Loucy (cell line): Measurements from ENCODE around the gene INPP4B.

ENCODE experiments used
- H2AFZ ChIP-seq: fragments of 200-600 bp; sonication (generic); 2 replicates; pipeline ENCODE4 v1.6.0; 2016; ENCODE audit warnings: antibody characterized with exemption, mild to moderate bottlenecking, low read length, moderate library complexity
- H3F3A ChIP-seq: fragments of 200-600 bp; 2 replicates; pipeline ENCODE4 v1.6.0; 2016; ENCODE audit warnings: antibody characterized with exemption, low read depth, mild to moderate bottlenecking
- H3K27me3 ChIP-seq: fragments of 200-600 bp; sonication (generic); 2 replicates; pipeline ENCODE4 v1.6.1; 2014; ENCODE audit warnings: low read length, mild to moderate bottlenecking; ENCODE audit not compliant: insufficient read depth, poor library complexity, severe bottlenecking
- H3K36me3 ChIP-seq: fragments of 200-600 bp; sonication (generic); 2 replicates; pipeline ENCODE4 v1.6.1; 2016; ENCODE audit warnings: low read length; ENCODE audit not compliant: insufficient read depth
- H3K4me1 ChIP-seq: fragments of 200-600 bp; sonication (generic); 2 replicates; pipeline ENCODE4 v1.5.1; 2014; ENCODE audit warnings: low read length, mild to moderate bottlenecking; ENCODE audit not compliant: insufficient read depth, poor library complexity, severe bottlenecking
- H3K4me2 ChIP-seq: fragments of 200-600 bp; sonication (generic); 2 replicates; pipeline ENCODE4 v1.6.0; 2014; ENCODE audit warnings: antibody characterized with exemption, low read length, low read depth, mild to moderate bottlenecking; ENCODE audit not compliant: poor library complexity, severe bottlenecking
- H3K4me3 ChIP-seq: fragments of 200-600 bp; sonication (generic); 2 replicates; pipeline ENCODE4 v1.5.1; 2014; ENCODE audit warnings: low read length, mild to moderate bottlenecking, mixed read lengths; ENCODE audit not compliant: poor library complexity, severe bottlenecking
- H3K79me2 ChIP-seq: fragments of 200-600 bp; sonication (generic); 2 replicates; pipeline ENCODE4 v1.6.1; 2014; ENCODE audit warnings: low read length; ENCODE audit not compliant: insufficient read depth
- H3K9ac ChIP-seq: fragments of 200-600 bp; sonication (generic); 2 replicates; pipeline ENCODE4 v1.6.0; 2014; ENCODE audit warnings: mild to moderate bottlenecking, low read depth, low read length, moderate library complexity; ENCODE audit not compliant: poor library complexity, severe bottlenecking
- H3K9me2 ChIP-seq: fragments of 200-600 bp; sonication (generic); replicated peaks from 2 replicates; pipeline ENCODE4 v1.6.1; 2016; ENCODE audit warnings: low read depth, low read length, mixed read lengths
- H3K9me3 ChIP-seq: fragments of 200-600 bp; sonication (generic); 2 replicates; pipeline ENCODE4 v1.6.1; 2014; ENCODE audit warnings: mild to moderate bottlenecking, antibody characterized with exemption, low read length, low read depth; ENCODE audit not compliant: insufficient read depth
- H4K20me1 ChIP-seq: fragments of 200-600 bp; sonication (generic); 2 replicates; pipeline ENCODE4 v1.6.0; 2014; ENCODE audit warnings: antibody characterized with exemption, low read length, mild to moderate bottlenecking; ENCODE audit not compliant: insufficient read depth, poor library complexity, severe bottlenecking
- EZH2phosphoT487 ChIP-seq: fragments of 200-600 bp; IDR thresholded peaks from 2 replicates; pipeline ENCODE4 v1.6.1; 2018; ENCODE audit warnings: antibody characterized with exemption, mild to moderate bottlenecking, moderate library complexity, borderline replicate concordance
- TF ChIP-seq, protein P1 (sequence below): fragments of 200-600 bp; sonication (generic); conservative IDR thresholded peaks from 2 replicates; pipeline ENCODE4 v1.5.1; 2014; ENCODE audit warnings: mild to moderate bottlenecking, antibody characterized with exemption, low read length

Gene INPP4B

DNA sequence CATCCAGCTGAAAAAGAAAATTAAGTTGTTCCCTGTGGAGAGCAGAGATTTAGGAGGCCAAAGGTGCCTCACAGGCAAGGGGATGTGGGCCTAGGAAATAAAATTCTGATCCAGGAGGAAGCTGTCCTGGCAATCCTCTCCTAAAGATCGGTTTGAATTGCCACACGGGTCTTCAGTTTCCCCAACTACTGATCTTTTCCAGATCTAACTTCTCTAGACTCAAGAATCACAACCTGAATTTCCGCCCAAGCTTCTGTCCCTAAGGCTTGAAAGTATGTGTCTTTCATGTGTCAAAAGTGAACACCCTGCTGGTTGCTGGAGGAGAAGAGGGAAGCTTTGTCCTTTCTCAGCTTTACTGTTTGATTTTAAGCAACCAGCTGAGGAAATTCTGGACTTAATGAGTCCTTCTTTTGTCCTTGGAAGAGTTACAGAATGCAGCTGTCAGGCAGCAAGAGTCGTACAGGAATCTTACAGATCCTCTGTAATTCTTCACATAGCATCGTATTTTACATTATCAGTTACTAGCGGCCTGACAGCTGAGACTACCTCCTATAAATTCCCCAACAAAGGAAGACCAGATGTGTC, 93.8 kb downstream of the INPP4B start:
- no peak overlapping the region for H3K9ac ChIP-seq
- no peaks in the 10 kb centered on the region for H4K20me1 ChIP-seq
- H3K36me3 ChIP-seq: no peaks in the 10 kb centered on the region
- no peak overlapping the region for H3K4me2 ChIP-seq
- no peak overlapping the region for H2AFZ ChIP-seq
- H3K27me3 ChIP-seq: no peaks in the 10 kb centered on the region
- no peaks in the 10 kb centered on the region for H3K79me2 ChIP-seq
- no peaks in the 10 kb centered on the region for H3K9me3 ChIP-seq
- H3K4me3 ChIP-seq: no peak overlapping the region
- H3F3A ChIP-seq: no peaks in the 10 kb centered on the region
- H3K9me2 ChIP-seq: no peaks in the 10 kb centered on the region
- peaks cover 14% of the 10 kb centered on the region for H3K4me1 ChIP-seq
- TF ChIP-seq, protein P1, sequence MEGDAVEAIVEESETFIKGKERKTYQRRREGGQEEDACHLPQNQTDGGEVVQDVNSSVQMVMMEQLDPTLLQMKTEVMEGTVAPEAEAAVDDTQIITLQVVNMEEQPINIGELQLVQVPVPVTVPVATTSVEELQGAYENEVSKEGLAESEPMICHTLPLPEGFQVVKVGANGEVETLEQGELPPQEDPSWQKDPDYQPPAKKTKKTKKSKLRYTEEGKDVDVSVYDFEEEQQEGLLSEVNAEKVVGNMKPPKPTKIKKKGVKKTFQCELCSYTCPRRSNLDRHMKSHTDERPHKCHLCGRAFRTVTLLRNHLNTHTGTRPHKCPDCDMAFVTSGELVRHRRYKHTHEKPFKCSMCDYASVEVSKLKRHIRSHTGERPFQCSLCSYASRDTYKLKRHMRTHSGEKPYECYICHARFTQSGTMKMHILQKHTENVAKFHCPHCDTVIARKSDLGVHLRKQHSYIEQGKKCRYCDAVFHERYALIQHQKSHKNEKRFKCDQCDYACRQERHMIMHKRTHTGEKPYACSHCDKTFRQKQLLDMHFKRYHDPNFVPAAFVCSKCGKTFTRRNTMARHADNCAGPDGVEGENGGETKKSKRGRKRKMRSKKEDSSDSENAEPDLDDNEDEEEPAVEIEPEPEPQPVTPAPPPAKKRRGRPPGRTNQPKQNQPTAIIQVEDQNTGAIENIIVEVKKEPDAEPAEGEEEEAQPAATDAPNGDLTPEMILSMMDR: no peak
- TF ChIP-seq EZH2phosphoT487: no peak

DNA sequence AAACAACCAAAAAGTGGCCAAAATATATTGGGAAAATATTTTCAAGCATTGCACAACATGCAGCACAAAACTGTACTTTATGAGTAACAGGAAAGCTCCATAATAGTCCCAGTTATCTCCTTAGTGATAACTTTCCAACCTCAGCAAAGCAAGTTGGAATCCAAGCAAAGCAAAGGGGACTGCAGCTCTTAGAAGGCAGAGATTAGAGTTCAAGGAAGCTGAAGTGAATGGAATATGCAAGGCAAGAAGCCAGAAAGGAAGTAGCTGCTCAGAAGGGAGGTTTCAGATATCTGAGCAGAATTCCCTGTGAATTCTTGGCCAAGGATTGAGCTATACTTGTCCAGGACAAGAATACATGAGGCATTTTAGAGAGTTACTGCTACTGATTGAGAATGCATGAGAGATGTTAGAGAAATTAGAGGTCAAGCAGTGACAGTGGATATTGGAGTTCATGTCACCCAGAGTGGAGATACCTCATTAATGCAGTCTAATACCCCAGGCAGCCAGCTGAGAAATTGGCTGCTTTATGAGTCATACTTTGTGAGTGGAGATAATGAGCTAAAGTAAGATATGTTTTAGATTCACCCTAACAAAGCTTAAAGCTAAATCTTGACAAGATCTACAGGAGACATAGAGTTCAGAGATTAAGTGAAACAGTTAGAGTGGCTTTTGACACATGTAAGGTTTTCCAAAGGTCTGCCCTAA, 102.8 kb downstream of the INPP4B start:
- no peak overlapping the region for H3K4me2 ChIP-seq
- no peaks in the 10 kb centered on the region for H3K79me2 ChIP-seq
- no peaks in the 10 kb centered on the region for H3K4me1 ChIP-seq
- H3K9me2 ChIP-seq: no peaks in the 10 kb centered on the region
- H3K36me3 ChIP-seq: no peaks in the 10 kb centered on the region
- H3K9ac ChIP-seq: no peak overlapping the region
- TF ChIP-seq, protein P1: no peak
- no peak for TF ChIP-seq EZH2phosphoT487
- H3K27me3 ChIP-seq: no peaks in the 10 kb centered on the region
- H3K9me3 ChIP-seq: peaks cover 9% of the 10 kb centered on the region; the same call in 1 of the 2 replicates
- H2AFZ ChIP-seq: no peak overlapping the region
- H3K4me3 ChIP-seq: no peak overlapping the region
- no peaks in the 10 kb centered on the region for H4K20me1 ChIP-seq
- no peaks in the 10 kb centered on the region for H3F3A ChIP-seq

DNA sequence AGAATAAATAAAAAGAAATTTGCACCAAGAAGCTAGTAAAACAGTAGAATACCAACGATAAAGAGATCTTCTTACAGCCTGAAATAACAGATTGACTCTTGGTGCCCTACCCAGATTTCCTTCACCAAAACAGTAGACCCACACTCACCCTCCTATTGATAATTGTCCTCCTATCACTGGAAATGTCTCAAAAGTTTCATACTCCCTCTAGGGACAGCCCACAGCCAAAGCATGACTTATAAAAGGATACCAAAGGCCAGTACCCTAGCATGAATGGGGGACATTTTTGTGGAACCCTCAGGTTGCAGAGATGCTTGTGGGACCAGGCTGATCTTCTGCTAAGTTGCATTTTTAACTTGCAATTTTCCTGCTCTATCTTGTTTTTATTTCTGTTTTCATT, 104.1 kb downstream of the INPP4B start:
- H2AFZ ChIP-seq: no peak overlapping the region
- peaks cover 9% of the 10 kb centered on the region; the same call in 1 of the 2 replicates for H3K9me3 ChIP-seq
- TF ChIP-seq, protein P1: peak; percentile 48
- no peak for TF ChIP-seq EZH2phosphoT487
- H3K36me3 ChIP-seq: no peaks in the 10 kb centered on the region
- no peak overlapping the region for H3K4me2 ChIP-seq
- no peaks in the 10 kb centered on the region for H3K79me2 ChIP-seq
- no peaks in the 10 kb centered on the region for H3F3A ChIP-seq
- H3K9me2 ChIP-seq: no peaks in the 10 kb centered on the region
- no peak overlapping the region for H3K9ac ChIP-seq
- H3K4me3 ChIP-seq: no peak overlapping the region
- no peaks in the 10 kb centered on the region for H4K20me1 ChIP-seq
- H3K27me3 ChIP-seq: no peaks in the 10 kb centered on the region
- H3K4me1 ChIP-seq: no peaks in the 10 kb centered on the region
